ENCODE results near the gene KIAA0586.
"Not testable (repeated sequence)": the region's sequence is repeated elsewhere in the genome, so short reads cannot be mapped to it uniquely, and the experiment has no call there.

KIAA0586 gene

DNA sequence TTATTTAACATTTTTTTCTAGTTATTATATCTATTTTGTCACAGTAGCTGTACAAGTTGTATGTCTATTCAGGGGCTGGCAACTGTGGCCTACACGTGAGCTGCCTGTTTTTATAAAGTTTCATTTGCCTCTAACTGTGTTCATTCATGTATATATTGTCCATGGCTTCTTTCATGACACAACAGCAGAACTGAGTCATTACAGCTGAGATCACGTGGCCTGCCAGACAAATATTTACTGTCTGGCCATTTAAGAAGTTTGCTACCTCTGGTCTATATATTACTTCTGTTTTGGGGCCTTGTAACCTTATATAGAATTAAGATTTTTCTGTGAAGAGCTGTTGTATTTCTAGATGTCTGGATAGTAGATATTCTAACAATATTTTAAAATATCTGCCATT, 37.9 kb downstream of the KIAA0586 start:
- H3K36me3 ChIP-seq (ENCODE audit: control insufficient read depth, insufficient read depth, low read length) = peaks cover 47% of the 10 kb centered on the region
- H3K4me3 ChIP-seq (ENCODE audit: low read depth, low read length) = no peak overlapping the region
- H3K27ac ChIP-seq (ENCODE audit: low read depth, low read length) = no peak overlapping the region
- no peaks in the 10 kb centered on the region for H3K9me3 ChIP-seq (ENCODE audit: control insufficient read depth, insufficient read depth, low read depth, low read length)
- H3K4me1 ChIP-seq (ENCODE audit: control insufficient read depth, insufficient read depth, low read length) = no peaks in the 10 kb centered on the region
- H3K27me3 ChIP-seq (ENCODE audit: control insufficient read depth, insufficient read depth, low read length) = no peaks in the 10 kb centered on the region
- H3K9ac ChIP-seq (ENCODE audit: low read length) = no peak overlapping the region

DNA sequence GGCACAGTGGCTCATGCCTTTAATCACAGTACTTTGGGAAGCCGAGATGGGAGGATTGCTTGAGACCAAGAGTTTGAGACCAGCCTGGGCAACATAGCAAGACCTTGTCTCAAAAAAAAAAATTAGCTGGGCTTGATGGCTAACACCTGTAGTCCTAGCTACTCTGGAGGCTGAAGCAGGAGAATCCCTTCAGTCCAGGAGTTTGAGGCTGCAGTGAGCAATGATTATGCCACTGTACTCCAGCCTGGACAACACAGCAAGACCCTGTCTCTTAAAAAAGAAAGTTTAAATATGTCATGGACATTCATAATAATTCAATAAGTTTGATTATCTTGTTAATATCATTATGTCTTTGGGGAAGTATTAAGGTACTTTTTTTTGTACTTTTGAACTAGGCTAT, 38.9 kb downstream of the KIAA0586 start:
- Histone ChIP-seq H3K9me3 (ENCODE audit: control insufficient read depth, insufficient read depth, low read depth, low read length) (no peaks in the 10 kb centered on the region), H3K27ac (ENCODE audit: low read depth, low read length) (no peak overlapping the region), H3K36me3 (ENCODE audit: control insufficient read depth, insufficient read depth, low read length) (peaks cover 38% of the 10 kb centered on the region), H3K9ac (ENCODE audit: low read length) (no peak overlapping the region), H3K27me3 (ENCODE audit: control insufficient read depth, insufficient read depth, low read length) (no peaks in the 10 kb centered on the region), H3K4me3 (ENCODE audit: low read depth, low read length) (no peak overlapping the region), H3K4me1 (ENCODE audit: control insufficient read depth, insufficient read depth, low read length) (no peaks in the 10 kb centered on the region)

DNA sequence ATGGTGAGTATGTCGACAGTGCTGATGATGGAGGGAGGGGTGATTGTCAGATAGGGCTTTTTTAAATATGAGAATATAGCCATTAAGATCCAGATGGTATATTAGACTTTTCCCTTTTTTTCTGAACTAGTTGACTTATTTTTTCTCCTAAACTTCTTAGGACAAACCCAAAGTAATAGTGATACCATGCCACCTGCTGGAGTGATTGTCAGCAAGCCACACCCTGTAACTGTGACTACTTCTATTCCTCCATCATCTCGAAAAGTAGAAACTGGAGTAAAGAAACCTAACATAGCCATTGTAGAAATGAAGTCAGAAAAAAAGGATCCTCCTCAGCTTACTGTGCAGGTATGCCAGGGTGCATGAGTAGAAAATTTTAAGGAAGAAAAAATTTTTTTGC, 40.1 kb downstream of the KIAA0586 start:
- Histone ChIP-seq H3K27me3 (ENCODE audit: control insufficient read depth, insufficient read depth, low read length) (no peaks in the 10 kb centered on the region), H3K27ac (ENCODE audit: low read depth, low read length) (no peak overlapping the region), H3K36me3 (ENCODE audit: control insufficient read depth, insufficient read depth, low read length) (peaks cover 33% of the 10 kb centered on the region), H3K9ac (ENCODE audit: low read length) (no peak overlapping the region), H3K9me3 (ENCODE audit: control insufficient read depth, insufficient read depth, low read depth, low read length) (no peaks in the 10 kb centered on the region), H3K4me1 (ENCODE audit: control insufficient read depth, insufficient read depth, low read length) (no peaks in the 10 kb centered on the region), H3K4me3 (ENCODE audit: low read depth, low read length) (no peak overlapping the region)

DNA sequence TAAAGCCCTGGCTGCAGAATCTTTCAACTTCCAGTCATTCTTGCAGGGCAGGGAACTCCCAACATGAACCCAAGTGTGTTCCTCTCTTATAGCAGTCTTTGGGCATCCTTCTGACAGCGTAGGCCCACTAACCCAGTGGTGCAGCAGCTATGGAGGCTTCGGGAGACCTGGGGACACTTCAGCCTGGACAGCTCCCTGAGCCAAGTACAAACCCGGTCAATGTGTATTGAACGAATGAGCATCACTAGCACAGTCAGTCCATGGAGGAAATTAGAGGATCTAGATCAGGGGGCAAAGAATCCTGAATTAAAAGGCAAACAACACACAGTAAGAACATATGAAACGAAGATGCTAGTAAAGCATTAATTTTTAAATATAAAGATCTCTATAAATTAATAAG, 41.8 kb downstream of the KIAA0586 start:
- Histone ChIP-seq H3K27ac (ENCODE audit: low read depth, low read length) (no peak overlapping the region), H3K4me3 (ENCODE audit: low read depth, low read length) (no peak overlapping the region), H3K27me3 (ENCODE audit: control insufficient read depth, insufficient read depth, low read length) (no peaks in the 10 kb centered on the region), H3K9ac (ENCODE audit: low read length) (no peak overlapping the region), H3K36me3 (ENCODE audit: control insufficient read depth, insufficient read depth, low read length) (peaks cover 33% of the 10 kb centered on the region), H3K4me1 (ENCODE audit: control insufficient read depth, insufficient read depth, low read length) (no peaks in the 10 kb centered on the region), H3K9me3 (ENCODE audit: control insufficient read depth, insufficient read depth, low read depth, low read length) (no peaks in the 10 kb centered on the region)

DNA sequence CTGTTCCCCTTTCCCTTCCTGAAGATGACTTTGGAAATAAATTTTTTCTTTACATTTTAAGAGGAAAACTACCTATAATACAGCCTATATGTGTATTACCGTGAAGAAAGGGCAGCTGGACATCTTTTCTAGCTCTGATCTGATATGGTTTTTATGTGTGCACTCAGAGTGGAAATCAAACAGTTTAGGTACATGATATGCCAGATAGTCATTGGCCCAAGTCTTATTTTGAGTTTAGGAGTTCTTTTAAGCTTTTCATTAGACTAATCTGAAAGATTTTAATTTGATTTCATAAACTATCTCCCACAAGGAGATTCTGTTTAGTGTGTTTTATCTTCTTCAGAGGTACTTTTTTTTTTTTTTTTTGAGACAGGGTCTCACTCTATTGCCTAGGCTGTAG, 48.8 kb downstream of the KIAA0586 start:
- H3K36me3 ChIP-seq (ENCODE audit: control insufficient read depth, insufficient read depth, low read length) = peaks cover 22% of the 10 kb centered on the region
- H3K4me3 ChIP-seq (ENCODE audit: low read depth, low read length) = no peak overlapping the region
- no peaks in the 10 kb centered on the region for H3K4me1 ChIP-seq (ENCODE audit: control insufficient read depth, insufficient read depth, low read length)
- no peak overlapping the region for H3K9ac ChIP-seq (ENCODE audit: low read length)
- H3K27me3 ChIP-seq (ENCODE audit: control insufficient read depth, insufficient read depth, low read length) = no peaks in the 10 kb centered on the region
- H3K27ac ChIP-seq (ENCODE audit: low read depth, low read length) = no peak overlapping the region
- no peaks in the 10 kb centered on the region for H3K9me3 ChIP-seq (ENCODE audit: control insufficient read depth, insufficient read depth, low read depth, low read length)

DNA sequence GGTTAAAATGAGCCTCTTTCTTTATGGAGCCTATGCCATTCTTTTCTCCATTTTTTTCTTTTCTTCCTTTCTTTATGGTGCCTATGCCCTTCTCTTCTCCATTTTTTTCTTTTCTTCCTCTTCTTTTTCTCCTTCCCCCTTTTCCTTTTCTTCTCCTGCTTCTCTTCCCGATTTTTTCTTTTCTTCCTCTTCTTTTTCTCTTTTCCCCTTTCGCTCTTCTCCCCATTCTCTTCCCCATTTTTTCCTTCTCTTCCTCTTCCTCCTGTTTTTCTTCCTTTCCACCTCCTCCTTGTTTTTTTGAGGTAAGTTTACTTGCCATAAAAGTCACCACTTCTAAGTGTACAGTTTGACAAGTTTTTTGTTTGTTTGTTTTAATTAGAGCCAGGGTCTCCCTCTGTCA, 50.1 kb downstream of the KIAA0586 start:
- Histone ChIP-seq H3K27ac (ENCODE audit: low read depth, low read length) (no peak overlapping the region), H3K9ac (ENCODE audit: low read length) (no peak overlapping the region), H3K36me3 (ENCODE audit: control insufficient read depth, insufficient read depth, low read length) (peaks cover 22% of the 10 kb centered on the region), H3K27me3 (ENCODE audit: control insufficient read depth, insufficient read depth, low read length) (no peaks in the 10 kb centered on the region), H3K4me3 (ENCODE audit: low read depth, low read length) (no peak overlapping the region), H3K9me3 (ENCODE audit: control insufficient read depth, insufficient read depth, low read depth, low read length) (no peaks in the 10 kb centered on the region), H3K4me1 (ENCODE audit: control insufficient read depth, insufficient read depth, low read length) (no peaks in the 10 kb centered on the region)

DNA sequence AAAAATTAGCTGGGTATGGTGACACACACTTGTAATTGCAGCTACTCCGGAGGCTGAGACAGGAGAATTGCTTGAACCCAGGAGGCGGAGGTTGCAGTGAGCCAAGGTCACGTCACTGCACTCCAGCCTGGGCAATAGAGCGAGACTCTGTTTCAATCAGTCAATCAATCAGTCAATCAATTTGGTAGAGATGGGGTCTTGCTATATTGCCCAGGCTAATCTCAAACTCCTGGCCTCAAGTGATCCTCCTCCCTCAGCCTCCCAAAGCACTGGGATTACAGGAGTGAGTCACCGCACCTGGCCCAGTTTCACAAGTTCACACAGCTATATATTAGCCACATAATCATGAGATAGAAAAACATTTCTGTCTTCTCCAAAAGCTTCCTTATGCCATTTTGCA, 50.8 kb downstream of the KIAA0586 start:
- H3K9me3 ChIP-seq (ENCODE audit: control insufficient read depth, insufficient read depth, low read depth, low read length); H3K9ac ChIP-seq (ENCODE audit: low read length); H3K4me1 ChIP-seq (ENCODE audit: control insufficient read depth, insufficient read depth, low read length); H3K4me3 ChIP-seq (ENCODE audit: low read depth, low read length); H3K27me3 ChIP-seq (ENCODE audit: control insufficient read depth, insufficient read depth, low read length); H3K27ac ChIP-seq (ENCODE audit: low read depth, low read length): not testable (repeated sequence)
- peaks cover 22% of the 10 kb centered on the region for H3K36me3 ChIP-seq (ENCODE audit: control insufficient read depth, insufficient read depth, low read length)

DNA sequence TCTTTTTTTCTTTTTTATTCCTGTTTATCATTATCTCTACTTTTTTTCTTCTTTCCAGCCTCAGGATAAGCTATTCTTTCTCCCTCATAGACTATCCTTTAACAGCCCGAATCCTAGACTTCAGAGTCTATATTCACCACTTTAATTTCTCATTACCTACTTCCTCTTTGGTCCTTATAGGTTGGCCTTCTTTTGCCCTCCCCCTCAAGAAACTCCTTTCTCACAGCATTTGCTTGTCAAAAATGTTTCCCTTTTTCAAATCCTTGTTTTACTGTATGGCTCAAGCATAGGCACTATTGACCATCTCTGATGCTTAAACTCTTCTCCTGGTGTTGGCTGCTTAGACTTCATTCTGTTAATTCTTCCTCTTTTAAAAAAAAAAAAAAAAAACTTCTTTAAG, 52.5 kb downstream of the KIAA0586 start:
- peaks cover 15% of the 10 kb centered on the region for H3K36me3 ChIP-seq (ENCODE audit: control insufficient read depth, insufficient read depth, low read length)
- no peaks in the 10 kb centered on the region for H3K9me3 ChIP-seq (ENCODE audit: control insufficient read depth, insufficient read depth, low read depth, low read length)

DNA sequence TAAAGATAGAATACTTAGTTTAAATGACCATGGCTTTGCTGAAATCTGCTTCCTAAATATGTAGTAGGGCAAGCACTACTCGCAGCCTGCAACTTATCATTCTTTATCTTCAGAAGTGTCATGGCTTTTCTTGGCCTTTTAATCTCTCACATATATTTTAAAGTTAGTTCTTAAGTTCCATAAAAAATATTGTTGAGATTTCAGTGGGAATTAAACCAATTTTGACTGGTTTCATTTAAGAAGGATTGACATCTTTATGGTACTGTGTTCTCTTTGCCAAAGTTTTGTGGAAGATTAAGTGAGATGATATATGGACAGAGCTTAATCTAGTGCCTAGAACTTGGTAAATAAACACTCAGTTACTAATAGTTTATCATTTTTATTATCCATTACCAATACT, 56.7 kb downstream of the KIAA0586 start:
- Histone ChIP-seq H3K4me3 (ENCODE audit: low read depth, low read length) (no peak overlapping the region), H3K9ac (ENCODE audit: low read length) (no peak overlapping the region), H3K27ac (ENCODE audit: low read depth, low read length) (no peak overlapping the region), H3K27me3 (ENCODE audit: control insufficient read depth, insufficient read depth, low read length) (no peaks in the 10 kb centered on the region), H3K4me1 (ENCODE audit: control insufficient read depth, insufficient read depth, low read length) (no peaks in the 10 kb centered on the region), H3K36me3 (ENCODE audit: control insufficient read depth, insufficient read depth, low read length) (peaks cover 19% of the 10 kb centered on the region), H3K9me3 (ENCODE audit: control insufficient read depth, insufficient read depth, low read depth, low read length) (no peaks in the 10 kb centered on the region)

More for the DNA sequence above, 52.5 kb downstream of the KIAA0586 start:
- no peak overlapping the region for H3K9ac ChIP-seq (ENCODE audit: low read length)
- no peak overlapping the region for H3K27ac ChIP-seq (ENCODE audit: low read depth, low read length)
- no peaks in the 10 kb centered on the region for H3K4me1 ChIP-seq (ENCODE audit: control insufficient read depth, insufficient read depth, low read length)
- no peak overlapping the region for H3K4me3 ChIP-seq (ENCODE audit: low read depth, low read length)
- no peaks in the 10 kb centered on the region for H3K27me3 ChIP-seq (ENCODE audit: control insufficient read depth, insufficient read depth, low read length)

DNA sequence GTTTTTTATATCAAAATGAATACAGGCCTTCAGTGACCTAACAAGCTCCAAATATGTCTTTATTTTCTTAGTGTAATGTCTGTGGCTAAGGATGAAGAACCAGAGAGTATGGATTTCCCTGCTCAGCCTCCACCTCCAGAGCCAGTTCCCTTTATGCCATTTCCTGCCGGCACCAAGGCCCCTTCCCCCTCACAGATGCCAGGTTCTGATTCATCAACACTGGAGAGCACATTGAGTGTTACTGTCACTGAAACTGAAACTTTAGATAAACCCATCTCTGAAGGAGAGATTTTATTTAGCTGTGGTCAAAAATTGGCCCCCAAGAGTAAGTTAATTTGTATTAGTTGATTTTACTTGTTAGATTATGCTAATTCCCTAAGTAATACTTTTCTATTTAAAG, 61.0 kb downstream of the KIAA0586 start:
- Histone ChIP-seq H3K4me1 (ENCODE audit: control insufficient read depth, insufficient read depth, low read length) (no peaks in the 10 kb centered on the region), H3K9me3 (ENCODE audit: control insufficient read depth, insufficient read depth, low read depth, low read length) (no peaks in the 10 kb centered on the region), H3K27ac (ENCODE audit: low read depth, low read length) (no peak overlapping the region), H3K36me3 (ENCODE audit: control insufficient read depth, insufficient read depth, low read length) (peaks cover 40% of the 10 kb centered on the region), H3K27me3 (ENCODE audit: control insufficient read depth, insufficient read depth, low read length) (no peaks in the 10 kb centered on the region), H3K9ac (ENCODE audit: low read length) (no peak overlapping the region), H3K4me3 (ENCODE audit: low read depth, low read length) (no peak overlapping the region)

DNA sequence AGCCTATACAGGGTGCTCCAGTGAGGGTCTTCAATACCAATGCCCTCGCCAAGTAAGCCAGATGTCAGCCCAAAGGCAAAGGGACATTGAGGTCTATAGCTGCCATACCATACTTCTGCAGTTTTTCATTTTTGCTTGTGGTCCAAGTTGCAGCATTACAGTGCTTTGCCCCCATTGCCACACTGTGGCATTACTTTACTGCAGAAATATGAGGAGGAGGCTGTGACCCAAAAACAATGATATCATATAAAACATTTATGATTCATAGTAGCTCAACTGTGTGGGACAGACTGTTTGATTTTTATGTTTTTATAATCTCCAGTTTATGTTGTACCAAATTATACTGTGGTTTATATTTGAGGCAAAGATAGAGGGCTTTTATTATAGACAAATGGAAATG, 64.1 kb downstream of the KIAA0586 start:
- Histone ChIP-seq H3K36me3 (ENCODE audit: control insufficient read depth, insufficient read depth, low read length) (peaks cover 43% of the 10 kb centered on the region), H3K4me3 (ENCODE audit: low read depth, low read length) (no peak overlapping the region), H3K9me3 (ENCODE audit: control insufficient read depth, insufficient read depth, low read depth, low read length) (no peaks in the 10 kb centered on the region), H3K4me1 (ENCODE audit: control insufficient read depth, insufficient read depth, low read length) (no peaks in the 10 kb centered on the region), H3K27ac (ENCODE audit: low read depth, low read length) (no peak overlapping the region), H3K9ac (ENCODE audit: low read length) (no peak overlapping the region), H3K27me3 (ENCODE audit: control insufficient read depth, insufficient read depth, low read length) (no peaks in the 10 kb centered on the region)

DNA sequence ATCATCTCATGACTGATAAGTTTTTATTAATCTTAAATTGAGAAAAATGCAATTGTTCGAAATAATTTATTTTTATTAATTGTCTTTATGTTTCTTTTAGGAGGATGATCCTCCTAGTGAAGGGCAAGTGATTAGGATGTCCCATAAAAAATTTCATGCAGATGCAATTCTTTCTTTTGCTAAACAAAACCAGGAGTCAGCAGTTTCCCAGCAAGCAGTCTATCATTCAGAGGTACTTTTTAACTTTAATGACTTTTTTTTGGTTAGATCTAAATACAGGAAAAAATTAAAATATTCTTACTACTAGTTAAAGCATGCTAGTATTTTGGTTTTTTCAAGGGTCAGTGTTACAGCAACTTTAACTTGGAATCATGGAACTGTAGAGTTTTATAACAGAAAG, 64.5 kb downstream of the KIAA0586 start:
- peaks cover 38% of the 10 kb centered on the region for H3K36me3 ChIP-seq (ENCODE audit: control insufficient read depth, insufficient read depth, low read length)
- H3K9me3 ChIP-seq (ENCODE audit: control insufficient read depth, insufficient read depth, low read depth, low read length) = no peaks in the 10 kb centered on the region

More for the DNA sequence above, 64.5 kb downstream of the KIAA0586 start:
- Histone ChIP-seq H3K27ac (ENCODE audit: low read depth, low read length) (no peak overlapping the region), H3K9ac (ENCODE audit: low read length) (no peak overlapping the region), H3K4me1 (ENCODE audit: control insufficient read depth, insufficient read depth, low read length) (no peaks in the 10 kb centered on the region), H3K27me3 (ENCODE audit: control insufficient read depth, insufficient read depth, low read length) (no peaks in the 10 kb centered on the region), H3K4me3 (ENCODE audit: low read depth, low read length) (no peak overlapping the region)

Data from HUES6 (cell line).